GM21515 (cell line): ENCODE measurements around the gene AKR7A3.
"Not testable (repeated sequence)": the region's sequence is repeated elsewhere in the genome, so short reads cannot be mapped to it uniquely, and the experiment has no call there.

Experiments
- ATAC-seq: cut with Tn5 transposase; IDR thresholded peaks from one replicate; pipeline ENCODE4 v1.9.1; 2021; ENCODE audit not compliant: unreplicated experiment

AKR7A3 gene

DNA sequence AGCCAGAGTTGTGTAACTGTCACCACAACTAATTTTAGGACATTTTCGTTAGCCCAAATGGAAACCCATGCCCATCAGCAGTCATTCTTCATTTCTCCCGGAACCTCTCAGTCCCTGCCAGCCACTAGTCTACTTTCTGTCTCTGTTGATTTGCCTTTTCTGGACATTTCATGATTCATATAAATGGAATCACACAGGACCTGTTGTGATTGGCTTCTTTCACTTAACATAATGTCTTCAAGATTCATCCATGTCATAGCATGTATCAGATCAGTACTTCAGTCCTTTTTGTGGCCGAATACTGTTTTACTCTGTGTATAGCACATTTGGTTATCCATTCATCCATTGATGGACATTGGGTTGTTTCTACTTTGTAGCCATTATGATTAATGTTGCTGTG lies 30.6 kb upstream of the AKR7A3 start:
- no peak for ATAC-seq

DNA sequence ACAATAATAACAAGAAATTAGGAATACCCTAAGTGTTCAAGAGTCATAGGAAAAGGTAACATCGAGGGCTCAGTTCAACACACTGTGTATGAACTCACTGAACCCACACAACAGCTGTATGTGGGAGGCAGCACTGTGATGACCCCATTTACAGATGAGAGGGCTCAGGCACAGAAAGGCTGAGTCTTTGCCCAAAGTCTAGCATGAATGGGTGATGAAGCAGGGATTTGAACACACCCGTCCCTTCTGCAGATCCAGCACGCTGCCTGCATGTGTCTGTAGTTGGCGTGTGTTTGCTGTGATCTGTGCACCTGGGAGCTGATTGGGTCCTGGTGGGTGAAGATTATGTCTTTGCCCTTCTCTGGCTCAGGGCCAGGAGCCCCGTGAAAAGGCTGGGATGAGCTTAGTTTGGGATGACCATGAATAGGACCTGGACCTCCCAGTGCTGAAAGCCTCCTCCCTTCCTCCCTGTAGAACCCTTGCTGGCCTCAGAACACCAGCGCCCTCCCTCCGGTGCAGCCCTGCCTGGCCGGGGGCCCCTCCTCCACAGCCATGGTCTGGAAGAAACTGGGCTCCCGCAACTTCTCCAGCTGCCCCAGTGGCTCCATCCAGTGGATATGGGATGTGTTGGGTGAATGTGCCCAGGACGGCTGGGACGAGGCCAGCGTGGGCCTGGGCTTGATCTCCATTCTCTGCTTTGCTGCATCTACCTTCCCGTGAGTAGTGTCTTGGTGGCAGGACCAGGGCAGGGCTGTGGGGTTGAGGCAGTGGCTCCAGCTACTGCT lies 28.7 kb upstream of the AKR7A3 start:
- no peak for ATAC-seq

DNA sequence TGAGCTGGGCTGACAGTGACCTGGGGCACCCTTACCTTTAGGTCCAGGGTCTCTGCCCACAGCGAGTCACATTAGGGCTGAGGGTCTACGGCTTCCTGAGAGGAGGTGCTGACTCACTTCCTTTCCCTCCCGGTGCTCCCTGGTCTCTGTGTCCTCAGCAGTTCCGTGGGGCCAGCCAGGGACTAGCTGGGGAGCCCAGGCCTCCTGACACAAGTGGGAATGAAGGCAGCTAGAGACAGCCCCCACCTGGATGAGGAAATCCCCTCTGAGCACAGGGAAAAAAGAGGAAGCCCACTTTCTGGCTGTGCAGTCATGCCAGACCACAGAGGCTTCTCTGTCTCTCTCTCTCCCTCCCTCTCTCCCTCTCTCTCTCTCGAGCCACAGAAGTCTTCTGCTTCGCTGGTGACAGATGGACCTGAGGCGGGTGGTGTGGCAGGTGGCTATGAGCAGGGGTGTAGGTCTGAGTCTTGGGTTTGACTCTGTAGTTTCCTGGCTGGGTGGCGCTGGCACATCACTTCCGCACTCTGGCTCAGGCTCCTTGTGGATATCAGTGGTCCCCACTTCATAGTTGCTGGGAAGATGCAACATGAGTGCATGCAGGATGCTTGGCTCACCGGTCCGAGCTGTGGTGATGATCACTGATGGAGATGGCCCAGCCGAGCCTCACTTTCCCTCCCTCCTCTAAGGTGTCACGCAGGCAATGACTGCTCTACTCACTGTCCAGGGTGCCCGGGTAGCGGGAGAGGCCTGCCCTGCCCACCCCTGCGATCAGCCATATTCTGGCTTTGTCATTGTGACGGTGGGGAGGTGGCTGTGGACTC lies 27.0 kb upstream of the AKR7A3 start:
- peak; percentile 35 for ATAC-seq

DNA sequence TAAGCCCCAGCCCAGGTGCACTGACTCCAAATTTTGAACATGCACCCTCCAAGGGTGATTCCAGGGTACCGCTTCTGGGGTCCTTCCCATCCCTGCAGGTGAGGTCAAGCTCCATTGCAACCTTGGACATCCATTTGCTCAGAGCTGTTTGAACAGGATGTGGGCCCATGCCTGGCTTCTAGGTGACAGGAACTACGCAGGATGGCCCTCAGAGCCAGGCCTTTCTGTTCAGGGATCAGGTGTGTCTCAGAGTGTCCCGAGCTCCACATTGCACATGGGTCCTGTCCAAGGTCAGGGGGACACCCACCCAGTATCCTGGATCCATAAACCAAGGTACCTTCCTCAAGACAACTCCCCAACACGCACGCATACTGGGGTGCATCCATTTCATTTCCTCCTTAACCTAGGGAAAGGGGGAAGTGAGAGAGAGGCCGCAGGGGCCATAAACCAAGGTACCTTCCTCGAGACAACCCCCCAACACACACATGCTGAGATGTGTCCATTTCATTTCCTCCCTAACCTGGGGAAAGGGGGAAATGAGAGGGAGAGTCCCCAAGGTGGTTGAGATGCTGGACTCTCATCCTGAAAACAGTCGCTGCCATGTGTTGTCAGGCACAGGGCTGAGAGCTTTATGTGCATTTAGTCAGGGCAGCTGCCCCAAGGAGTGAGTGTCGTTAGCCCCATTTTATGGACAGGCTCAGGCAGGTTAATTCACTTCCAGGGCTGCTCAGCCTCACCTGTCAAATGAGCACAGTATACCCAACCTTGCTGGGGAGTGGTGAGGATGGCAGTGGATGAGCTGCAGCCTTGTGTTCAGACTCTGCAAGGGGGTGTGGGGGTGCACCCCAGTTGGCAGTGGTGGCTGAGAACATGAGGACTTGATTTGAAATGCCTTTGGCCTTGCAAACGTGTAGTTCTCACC lies 25.7 kb upstream of the AKR7A3 start:
- no peak for ATAC-seq

DNA sequence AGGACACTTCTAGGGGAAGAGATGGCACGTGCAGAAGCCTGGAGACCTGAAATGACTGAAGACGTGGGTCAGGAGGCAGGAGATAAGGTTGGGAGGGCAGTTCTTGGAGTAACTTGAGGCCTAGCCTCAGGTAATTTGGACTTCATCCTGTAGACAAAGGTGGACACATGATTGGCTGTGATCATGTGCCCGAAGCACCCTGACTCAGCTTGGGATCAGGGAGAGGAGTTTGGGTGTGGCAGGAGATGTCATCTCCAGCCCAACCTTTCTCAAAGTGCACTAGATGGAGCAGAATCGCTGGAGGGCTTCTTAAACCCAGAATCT lies 25.0 kb upstream of the AKR7A3 start:
- ATAC-seq: no peak

DNA sequence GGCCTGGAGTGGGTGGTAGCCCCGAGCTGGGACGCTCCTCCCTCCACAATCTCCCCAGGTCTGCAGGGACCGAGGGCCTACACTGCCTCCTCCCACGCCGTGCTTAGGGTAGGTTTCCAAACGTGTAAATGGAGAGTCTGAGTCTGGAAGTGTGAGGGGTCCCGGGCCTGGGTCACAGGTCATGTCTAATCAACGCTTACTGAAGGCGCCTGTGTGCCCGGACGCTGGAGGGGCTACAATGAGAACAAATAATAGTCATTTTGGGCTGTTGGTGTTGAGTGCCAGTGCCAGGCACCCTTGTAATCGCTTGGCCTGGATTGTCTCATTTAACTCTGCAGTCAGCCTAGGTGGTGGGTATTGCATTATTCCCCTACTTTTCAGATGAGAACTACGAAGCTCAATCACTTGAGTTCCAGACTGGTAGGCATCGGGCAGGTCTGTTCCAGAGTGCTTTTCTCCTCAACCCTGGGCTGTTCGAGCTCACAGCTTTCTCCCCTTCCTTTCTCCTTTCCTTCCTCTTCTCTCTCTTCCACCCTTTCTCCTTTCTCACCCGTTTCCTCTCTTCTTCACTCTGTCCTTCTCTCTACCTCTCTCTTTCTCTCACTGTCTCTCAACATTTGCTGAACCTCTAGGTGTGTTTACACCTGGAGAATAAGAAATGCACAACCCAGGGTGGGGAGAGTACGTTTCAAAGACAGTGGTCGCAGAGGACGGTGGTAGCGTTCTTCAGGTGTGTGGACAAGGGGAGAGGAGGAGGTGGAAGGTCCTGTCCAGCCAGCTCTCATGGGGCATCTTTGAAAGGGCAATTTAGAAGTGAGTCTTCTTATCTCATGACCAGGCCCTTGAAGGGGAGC lies 24.4 kb upstream of the AKR7A3 start:
- ATAC-seq: no peak

DNA sequence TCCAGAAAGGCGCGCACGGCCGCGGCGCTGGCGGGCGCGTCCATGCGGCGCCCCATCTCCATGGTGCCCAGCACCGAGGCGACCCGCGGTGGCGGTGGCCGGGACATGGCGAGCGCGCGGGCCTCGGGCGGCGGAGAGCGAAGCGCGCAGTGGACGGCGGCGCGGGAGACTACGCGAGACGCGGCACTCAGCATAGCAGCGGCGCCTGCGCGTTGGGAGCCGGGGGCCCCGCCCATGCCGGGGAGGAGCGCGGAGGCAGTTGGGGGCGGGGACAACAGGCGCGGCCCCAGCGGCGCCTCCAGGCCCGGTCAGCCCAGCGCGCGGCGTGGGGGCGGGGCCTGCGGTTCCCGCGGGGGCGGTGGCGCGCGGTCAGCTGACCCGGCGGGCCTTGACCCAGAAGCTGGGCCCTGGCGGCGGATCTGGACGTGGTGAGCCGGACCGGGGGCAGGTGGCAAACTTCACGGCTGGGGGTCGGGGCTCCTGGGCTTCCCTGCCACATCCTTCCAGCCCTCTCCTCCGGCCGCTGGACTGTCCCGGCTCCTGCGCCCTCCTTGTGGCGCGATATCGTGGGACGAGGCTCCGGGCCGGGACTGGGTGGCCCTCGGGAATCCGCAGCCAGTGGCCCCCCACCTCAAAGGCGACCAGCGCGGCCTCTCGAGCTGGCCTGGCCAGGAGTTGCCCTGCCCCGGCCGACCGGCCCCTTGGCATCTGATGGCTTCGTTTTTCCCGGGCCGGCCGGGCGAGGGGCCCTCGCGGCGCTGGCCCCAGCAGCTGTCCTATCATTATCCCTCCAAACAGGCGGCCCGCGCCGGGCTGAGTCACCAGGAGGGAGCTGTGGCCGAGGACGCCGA lies 23.6 kb upstream of the AKR7A3 start, which contains the start of the genes AKR7A2 and SLC66A1:
Gene AKR7A2 (minus strand): TSS at position 214 of the 851 bp plus-strand sequence. CDS start 20 bp downstream, at position 194.
Gene SLC66A1 (plus strand): TSS at position 396 of the 851 bp plus-strand sequence. CDS start 5,352 bp downstream, outside the sequence.
- peak; percentile 71 for ATAC-seq

DNA sequence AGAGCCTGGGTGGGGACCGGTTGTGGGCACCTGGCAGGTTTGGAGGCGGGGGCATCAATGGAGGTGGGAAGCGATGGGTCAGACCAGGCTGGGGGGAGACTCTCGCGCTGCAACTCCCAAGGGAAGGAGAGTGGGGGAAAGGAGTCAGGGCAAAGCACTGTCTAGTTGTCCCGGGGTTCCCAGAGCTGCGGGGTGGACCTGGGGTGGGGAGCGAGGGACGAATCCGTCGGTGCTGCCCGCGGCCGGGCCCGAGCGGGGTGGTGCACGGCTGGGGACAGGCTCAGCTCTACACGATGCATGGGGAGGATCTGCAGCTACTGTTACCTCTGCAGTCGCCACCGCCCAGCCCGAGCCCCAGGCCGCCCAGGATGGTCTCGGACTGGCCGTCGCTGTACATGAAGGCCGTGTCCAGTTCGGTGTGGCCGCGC lies 22.9 kb upstream of the AKR7A3 start:
- peak; percentile 3 for ATAC-seq

DNA sequence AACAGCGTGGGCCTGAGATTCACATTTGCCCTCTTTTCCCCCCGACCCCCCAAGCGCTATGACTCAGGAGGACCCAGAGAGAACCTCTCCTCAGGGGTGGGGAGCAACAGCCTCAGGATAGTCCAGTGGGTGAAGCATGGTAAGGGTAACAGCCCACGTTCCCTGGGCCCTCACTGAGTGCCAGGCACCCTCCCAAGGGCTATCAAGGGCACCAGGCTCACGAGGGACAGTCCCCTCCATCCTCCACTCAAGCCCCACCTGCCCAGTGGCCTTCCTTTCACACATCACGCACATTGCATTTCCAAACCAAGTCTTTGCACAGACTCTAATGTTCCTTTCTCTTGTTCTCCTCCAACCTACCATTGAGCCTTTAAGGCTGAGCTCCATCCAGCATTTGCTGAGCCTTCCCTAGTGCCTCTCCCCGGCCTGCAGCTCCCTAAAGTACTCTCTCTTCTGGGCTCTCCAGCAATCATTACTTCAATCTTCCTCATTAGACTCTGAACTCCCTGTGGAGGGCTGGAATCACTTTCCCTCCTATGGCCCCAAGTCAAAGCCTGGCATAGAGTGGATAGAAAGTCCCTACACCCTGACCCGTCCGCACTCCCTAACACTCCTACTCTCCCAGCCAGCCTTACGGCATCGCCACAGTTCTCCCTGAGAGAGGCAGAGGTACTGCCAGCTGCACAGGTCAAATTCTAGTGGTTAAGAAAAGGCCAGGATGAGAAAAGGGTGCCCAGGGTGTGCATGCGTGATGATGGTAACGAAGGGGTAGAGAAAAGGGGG lies 22.3 kb upstream of the AKR7A3 start:
- ATAC-seq: no peak

DNA sequence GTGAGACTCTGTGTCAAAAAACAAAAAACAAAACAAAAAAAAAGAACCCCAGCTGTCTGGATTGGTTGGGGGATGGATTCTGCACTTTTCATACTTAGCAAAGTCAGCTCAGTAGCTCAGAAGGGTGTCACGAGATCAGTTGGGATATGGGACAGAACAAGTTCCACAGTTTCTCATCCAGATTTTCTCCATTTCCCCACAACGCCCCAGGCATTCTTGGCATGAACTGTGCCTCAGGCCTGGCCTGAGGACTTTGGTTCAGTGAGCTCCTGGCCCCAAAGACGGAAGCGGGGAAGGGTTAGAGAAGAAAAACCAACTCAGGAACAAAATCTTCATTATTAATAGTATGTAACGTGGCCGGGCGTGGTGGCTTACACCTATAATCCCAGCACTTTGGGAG lies 21.5 kb upstream of the AKR7A3 start:
- no peak for ATAC-seq

DNA sequence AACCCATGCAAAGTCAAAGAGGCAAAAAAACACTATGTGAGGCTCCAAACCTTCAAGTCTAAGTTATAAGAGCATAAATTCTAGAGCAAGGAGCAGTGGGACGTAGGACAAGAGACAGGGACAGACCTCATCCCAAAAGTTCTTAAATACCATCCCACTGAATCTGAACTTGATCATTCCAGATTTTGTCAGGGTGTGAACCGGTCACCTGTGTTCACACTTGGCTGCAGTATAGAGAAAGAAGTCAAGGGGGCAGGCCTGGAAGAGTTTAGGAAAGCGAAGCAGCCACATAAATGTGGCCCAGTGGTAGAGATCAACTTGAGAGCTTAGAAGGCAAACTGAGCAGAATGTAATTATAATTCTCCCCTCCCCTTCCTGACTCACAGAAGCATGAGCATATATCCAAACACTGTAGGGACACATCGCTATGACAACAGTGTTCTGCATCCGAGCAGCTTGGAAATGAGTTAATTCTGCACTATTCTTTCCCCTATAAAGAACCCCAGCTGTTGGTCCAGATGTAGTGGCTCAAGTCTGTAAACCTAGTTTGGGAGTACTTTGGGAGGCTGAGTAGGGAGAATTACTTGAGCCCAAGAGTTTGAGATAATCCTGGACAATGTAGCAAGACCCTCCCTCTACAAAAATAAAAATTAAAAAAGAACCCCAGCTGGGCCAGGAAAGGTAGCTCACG lies 20.7 kb upstream of the AKR7A3 start:
- ATAC-seq: no peak

DNA sequence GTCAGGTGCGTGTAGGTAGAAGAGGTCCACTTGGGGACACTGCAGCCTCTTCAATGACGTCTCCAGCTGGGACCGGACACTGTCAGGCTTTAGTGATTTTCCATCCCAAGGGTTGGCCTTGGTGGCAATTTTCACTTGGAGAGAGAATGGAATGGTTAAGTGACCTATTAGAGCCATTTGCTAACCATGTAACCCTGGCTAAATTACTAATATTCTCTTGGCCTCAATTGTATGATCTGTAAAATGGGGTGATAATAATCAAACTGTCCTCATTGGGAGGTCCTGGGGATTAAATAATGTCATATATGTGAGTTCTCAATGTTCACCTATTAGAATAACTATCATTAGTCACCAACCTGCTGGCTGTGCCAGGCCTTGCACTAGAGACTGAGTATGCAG lies 19.9 kb upstream of the AKR7A3 start:
- no peak for ATAC-seq

DNA sequence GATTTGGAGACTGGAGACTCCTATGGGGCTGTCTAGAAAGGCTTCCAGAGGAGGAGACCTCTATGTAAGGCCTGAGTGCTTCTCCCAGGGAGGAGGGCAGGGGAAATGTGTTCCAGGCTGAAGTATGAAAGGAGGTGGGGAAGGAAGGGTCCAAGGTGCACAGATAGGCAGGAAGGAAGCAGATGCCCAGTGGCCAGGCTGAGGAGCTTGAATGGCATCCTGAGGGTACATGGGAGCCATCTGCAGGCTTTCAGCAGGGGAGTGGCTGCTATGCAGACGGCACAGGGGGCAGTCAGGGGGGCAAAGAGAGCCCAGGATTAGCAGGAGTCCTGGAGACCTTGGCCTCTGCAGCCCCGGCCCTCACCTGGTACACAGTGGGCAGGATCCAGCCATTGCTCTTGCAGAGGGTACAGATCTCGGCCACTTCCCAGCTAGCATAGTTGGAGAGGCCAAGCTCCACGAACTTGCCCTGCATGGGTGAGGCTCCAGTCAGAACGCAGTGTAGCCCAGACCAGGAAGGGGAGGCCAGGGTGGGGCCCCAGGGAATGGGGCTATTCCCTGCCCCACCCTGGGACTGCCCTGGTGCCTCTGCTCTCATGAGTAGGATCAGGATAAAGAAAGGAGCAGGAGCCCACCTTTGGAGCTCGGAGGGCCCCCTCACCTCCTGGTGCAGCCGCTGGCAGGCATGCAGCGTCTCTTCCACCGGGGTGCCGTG lies 19.4 kb upstream of the AKR7A3 start:
- ATAC-seq: no peak

DNA sequence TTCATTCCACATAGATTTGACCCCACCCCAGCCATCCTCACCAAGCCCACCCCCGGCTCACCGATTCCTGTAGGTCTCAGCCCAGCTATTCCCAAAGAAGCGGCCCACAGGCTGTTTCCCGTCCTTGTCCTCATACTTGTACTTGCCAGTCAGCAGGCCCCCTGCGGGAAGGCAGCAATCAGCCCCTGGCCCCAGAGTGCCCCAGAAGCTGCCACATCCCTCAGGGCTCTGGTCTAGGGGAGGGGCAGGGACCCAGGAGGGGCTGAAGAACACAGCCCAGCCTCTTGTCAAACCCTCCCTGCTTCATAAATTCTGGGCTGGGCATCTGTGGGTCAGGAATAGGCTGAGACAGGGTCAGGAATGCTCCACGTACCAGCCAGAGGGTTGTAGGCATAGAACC lies 18.4 kb upstream of the AKR7A3 start:
- no peak for ATAC-seq

DNA sequence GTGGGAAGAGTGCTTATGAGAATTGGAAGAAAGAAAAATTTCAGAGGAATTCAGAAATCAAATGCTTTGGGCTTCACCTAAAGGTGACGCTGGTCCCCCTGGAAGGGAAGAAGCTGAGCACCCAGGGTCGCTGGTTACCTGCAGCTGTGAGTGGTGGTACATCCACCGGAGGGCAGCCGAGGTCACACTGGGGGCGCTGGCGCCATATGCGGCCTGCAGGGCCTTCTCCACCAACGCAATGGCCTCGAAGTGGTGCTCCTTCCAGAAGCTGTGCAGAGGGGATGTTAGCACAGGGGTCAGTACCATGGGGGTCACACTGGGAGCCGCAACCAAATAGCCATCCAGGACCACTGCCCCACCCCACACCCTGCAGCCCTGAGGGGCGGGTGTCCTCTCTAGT lies 17.3 kb upstream of the AKR7A3 start:
- ATAC-seq: no peak

DNA sequence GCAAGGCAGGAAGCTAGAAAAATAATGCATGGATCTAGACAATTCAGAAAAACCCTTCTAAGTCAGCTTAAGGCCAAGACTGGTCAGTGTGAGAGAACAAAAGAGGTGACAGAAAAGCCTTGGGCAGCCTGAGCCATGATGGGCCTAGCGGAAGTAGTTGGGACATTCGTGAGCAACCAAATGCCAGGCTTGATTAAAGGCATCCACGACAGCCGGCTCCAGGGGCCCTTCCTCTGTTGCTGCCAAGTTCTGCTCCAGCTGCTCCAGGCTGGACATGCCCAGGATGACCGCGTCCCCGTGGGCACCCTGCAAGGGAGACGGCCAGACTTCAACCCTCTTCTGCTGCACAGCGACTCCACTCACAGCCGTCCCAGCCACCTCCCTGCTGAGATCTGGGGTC lies 15.5 kb upstream of the AKR7A3 start:
- ATAC-seq: not testable (repeated sequence)

DNA sequence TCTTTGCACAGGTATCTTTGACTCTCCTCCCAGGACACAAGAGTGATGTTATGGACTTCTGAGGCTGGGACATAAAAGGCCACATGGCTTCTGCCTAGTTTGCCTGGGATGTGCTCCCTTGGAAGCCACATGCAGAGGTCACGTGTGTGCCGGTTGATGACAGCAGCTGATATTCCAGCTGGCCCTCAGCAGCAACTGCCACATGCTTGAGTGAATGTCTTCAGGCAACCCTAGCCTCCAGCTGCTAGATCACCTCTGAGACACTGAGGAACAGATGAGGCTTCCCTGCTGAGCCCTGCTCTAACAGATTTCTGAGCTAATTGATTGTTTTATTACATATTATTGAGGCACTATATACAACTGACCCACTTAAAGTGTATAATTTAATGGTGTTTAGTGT lies 11.6 kb upstream of the AKR7A3 start:
- ATAC-seq: no peak
